GM10847 (cell line): ENCODE results near the gene TMEM39B.

ENCODE experiments used
- POLR2A ChIP-seq: IDR thresholded peaks from 2 replicates; pipeline ENCODE4 v1.6.1; 2011; ENCODE audit not compliant: insufficient read length; ENCODE audit errors: extremely low read depth

Gene TMEM39B

GRCh38 chr1:32127409-32128198 is 54.9 kb downstream of the TMEM39B start:
- TF ChIP-seq POLR2A, result no peak

- no peak for TF ChIP-seq POLR2A
These were observed 55.7 kb downstream of the TMEM39B start for GRCh38 chr1:32128479-32128878.

GRCh38 chr1:32128964-32129363 is 56.2 kb downstream of the TMEM39B start:
- TF ChIP-seq POLR2A, result no peak

GRCh38 chr1:32137111-32137510 is 64.4 kb downstream of the TMEM39B start:
- no peak for TF ChIP-seq POLR2A

- TF ChIP-seq POLR2A, result no peak
These were observed 66.2 kb downstream of the TMEM39B start for GRCh38 chr1:32138965-32139364.

GRCh38 chr1:32142446-32143301 is 69.9 kb downstream of the TMEM39B start:
- no peak for TF ChIP-seq POLR2A

GRCh38 chr1:32144033-32144432 is 71.3 kb downstream of the TMEM39B start:
- no peak for TF ChIP-seq POLR2A

- TF ChIP-seq POLR2A, result no peak
These were observed 78.1 kb downstream of the TMEM39B start for GRCh38 chr1:32150847-32151246.

- no peak for TF ChIP-seq POLR2A
These were observed 78.6 kb downstream of the TMEM39B start for GRCh38 chr1:32151319-32151787.
